ENCODE measurements around the gene RBKS.

DNA sequence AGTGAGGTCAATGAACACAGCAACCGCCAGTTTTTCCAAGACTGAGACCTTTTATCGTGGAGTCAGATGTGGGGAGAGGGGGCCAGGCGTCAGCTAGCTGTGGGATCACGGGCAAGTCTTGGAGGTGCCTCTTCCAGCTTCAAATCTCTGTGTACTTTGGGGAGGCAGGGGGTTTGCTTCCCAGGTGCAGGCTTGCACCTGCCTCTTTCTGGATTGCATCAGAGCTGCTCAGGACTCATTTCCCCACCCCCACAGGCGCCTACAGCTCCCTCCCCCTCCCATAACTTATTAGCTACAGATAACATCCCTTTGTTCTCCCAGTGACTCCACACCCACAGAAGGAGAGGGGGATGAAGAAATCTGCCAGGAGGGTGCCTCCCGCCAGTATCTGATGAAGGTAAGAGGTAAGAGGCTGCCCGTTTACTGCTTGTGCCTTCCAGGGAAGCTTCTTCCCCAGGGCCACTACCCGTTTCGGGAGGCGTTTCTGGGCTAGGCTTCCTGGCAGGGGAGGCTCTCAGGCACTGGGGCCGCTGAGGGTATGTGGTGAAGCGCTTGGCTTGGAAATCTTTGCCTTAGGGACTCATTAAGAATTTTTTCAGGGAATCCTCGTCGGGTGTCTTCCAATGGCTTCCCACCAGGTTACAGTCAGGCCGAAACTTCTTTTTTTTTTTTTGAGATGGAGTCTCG, 137.5 kb downstream of the RBKS start:
- TF ChIP-seq, protein P1, sequence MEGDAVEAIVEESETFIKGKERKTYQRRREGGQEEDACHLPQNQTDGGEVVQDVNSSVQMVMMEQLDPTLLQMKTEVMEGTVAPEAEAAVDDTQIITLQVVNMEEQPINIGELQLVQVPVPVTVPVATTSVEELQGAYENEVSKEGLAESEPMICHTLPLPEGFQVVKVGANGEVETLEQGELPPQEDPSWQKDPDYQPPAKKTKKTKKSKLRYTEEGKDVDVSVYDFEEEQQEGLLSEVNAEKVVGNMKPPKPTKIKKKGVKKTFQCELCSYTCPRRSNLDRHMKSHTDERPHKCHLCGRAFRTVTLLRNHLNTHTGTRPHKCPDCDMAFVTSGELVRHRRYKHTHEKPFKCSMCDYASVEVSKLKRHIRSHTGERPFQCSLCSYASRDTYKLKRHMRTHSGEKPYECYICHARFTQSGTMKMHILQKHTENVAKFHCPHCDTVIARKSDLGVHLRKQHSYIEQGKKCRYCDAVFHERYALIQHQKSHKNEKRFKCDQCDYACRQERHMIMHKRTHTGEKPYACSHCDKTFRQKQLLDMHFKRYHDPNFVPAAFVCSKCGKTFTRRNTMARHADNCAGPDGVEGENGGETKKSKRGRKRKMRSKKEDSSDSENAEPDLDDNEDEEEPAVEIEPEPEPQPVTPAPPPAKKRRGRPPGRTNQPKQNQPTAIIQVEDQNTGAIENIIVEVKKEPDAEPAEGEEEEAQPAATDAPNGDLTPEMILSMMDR (IDR thresholded peaks at IDR 0.05): no peak
- TF ChIP-seq POLR2A (IDR thresholded peaks at IDR 0.05): no peak
